GM21390 (cell line): ENCODE measurements around the gene RHBDD2.
"Not testable (repeated sequence)": the region's sequence is repeated elsewhere in the genome, so short reads cannot be mapped to it uniquely, and the experiment has no call there.

Experiments
- ATAC-seq: cut with Tn5 transposase; IDR thresholded peaks from one replicate; pipeline ENCODE4 v1.9.1; 2021; ENCODE audit not compliant: unreplicated experiment

The RHBDD2 gene

GRCh38 chr7:75866114-75866488, 12.7 kb upstream of the RHBDD2 start:
- no peak for ATAC-seq

DNA sequence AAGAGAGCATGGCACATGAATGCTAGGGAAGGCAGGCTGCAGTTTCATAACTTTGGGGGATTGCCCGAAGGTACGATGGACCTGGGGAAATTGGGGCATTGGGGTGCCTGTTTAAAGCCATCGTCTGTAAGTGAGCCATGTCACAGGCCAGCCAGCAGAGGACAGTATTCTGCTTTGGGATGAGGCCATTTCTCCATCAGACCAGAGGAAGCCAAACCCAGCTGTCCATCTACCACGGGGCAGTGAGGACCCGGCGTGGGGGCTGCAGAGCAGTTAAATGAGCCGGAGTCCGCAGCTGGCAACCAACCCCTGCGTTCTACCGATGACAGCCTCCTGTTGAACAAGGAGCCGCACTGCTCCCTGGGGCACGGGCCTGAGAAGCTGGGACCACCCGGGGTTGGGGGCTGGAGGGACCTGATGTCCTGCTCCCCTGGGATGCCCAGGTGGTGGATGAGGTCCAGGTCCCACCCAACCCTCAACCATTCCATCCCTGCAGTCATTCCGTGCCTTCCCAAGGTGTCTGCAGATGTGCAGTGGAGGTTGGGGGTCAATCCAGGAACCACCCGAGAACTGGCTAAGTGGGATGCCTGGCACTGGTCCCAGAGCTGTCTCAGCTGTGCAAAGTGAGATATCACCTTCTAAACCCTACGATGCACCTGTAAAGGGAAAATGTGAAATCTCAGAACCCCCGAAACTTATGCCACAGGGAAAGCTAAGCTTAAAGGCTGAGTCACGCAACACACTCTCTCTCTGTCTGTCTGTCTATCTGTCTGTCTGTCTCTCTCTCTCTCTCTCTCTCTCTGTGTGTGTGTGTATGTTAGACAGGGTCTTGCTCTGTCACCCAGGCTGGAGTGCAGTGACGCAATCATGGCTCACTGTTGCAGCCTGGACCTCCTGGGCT, 12.1 kb upstream of the RHBDD2 start:
- ATAC-seq, result no peak

DNA sequence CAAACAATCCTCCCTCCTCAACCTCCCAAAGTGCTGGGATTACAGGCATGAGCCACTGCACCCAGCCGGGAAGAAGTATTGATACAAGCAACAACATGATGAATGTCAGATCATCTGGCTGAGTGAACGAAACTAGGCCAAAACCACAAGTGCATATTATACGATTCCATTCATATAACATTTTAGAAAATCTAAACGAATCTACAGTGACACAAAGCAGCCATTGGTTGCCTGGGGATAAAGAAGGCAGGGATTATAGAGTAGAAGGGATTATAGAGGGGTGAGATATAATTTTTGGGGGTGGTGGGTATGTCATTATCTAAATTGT, 11.5 kb upstream of the RHBDD2 start:
- ATAC-seq, result no peak

DNA sequence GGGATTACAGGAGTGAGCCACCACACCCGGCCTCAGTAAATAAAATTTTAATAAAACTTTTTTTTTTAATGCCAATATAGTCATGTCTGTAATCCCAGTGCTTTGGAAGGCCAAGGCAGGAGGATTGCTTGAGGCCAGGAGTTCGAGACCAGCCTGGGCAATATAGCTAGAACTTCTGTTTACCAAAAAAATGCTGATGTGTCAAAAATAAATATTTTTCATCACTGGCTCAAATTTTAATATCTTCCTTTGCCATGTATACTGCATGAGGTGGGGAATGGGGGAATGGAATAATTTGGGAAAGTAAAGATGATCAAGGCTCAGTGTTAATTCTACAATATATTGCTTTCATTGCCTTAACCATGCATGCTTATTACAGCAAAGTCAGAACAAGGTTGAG, 10.7 kb upstream of the RHBDD2 start:
- ATAC-seq, result no peak

DNA sequence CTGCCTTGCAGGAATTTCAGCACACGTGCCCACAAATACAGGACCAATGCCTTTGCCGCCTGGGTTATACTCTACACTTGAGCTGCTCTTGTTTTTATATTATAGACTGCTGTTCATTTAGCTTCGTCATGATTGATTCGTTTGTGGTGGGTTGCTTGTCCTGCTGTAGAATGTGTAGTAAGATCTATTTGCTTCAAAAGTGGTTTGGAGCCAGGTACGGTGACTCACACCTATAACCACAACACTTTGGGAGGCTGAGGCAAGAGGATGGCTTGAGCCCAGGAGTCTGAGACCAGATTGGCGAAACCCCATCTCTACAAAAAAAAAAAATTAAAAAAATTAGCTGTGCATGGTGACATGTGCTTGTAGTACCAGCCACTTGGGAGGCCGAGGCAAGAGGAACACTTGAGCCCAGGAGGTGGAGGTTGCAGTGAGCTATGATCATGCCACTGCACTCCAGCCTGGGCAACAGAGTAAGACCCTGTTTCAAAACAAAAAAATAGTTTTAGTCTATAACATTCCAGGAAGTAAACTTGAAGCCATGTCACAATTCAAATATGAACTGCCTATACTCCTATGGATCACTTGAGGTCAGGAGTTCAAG, 9.0 kb upstream of the RHBDD2 start:
- no peak for ATAC-seq

DNA sequence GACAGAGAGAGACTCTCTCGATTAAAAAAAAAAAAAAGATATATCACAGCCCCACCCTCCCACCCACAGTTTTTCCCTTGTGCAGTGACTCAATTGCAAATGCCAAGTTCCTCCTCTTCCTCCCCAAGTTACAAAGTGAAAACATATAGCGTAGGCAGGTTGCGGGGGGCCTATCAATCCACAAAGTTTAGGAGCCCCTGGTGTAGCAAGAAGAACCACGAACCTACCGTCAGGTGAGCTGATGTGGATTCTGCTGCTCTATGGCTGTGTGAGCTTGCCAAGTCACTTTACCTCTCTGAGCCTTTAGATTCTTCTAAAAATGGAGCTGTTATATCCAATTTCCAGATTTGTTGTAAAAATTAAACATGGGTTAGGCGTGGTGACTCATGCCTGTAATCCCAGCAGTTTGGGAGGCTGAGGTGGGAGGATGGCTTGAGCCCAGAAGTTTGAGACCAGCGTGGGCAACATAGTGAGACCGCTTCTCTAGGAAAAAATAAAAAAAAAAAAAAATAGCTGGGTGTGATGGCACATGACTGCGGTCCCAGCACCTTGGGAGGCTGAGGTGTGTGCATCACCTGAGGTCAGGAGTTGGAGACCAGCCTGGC, 8.2 kb upstream of the RHBDD2 start:
- ATAC-seq, result no peak

- ATAC-seq, result no peak
These were observed 6.6 kb upstream of the RHBDD2 start for GRCh38 chr7:75872073-75872782.

DNA sequence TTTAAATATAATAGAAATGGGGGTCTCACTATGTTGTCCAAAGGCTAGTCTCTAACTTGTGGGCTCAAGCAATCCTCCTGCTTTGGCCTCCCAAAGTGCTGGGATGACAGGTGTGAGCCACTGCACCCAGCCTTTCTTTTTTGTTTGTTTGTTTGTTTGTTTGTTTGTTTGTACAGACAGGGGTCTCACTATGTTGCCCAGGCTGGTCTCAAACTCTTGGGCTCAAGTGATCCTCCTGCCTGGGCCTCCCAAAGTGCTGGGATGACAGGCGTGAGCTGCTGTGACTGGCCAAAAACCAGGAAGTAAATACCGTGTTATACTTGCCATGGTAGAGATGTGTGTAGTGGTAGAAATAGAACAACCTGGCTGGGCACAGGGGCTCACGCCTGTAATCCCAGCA, 4.7 kb upstream of the RHBDD2 start:
- ATAC-seq, result not testable (repeated sequence)

DNA sequence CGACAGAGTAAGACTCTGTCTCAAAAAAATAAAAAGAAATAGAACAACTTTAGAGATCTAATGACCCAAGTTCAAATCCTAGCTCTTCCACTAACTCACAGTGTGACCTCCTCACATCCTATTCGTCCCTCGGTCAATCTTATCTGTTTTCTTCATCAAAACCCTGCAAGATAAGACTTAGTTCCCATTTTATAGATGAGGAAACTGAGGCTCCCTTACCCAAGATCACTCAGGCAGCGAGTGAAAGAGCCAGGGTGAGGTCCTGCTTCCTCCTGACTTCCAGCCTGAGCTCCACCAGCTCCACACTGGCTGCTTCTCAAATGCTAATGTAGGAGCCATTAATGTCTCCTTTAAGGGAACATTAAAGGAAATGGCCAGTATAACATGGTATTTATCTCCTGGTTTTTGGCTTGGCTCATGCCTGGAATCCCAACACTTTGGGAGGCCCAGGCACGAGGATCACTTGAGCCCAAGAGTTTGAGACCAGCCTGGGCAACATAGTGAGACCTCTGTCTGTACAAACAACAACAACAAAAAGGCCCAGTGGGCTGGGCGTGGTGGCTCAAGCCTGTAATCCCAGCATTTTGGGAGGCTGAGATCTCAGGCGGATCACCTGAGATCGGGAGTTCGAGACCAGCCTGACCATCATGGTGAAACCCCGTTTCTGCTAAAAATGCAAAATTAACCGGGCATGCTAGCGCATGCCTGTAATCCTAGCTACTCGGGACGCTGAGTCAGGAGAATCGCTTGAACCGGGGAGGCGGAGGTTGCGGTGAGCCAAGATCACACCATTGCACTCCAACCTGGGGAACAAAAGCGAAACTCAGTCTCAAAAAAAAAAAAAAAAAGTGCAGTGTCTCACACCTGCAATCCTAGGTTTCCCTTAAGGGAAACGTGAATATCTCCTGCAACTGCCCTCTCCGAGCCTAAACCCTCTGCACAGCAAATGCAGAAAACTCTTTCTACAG, 3.4 kb upstream of the RHBDD2 start:
- ATAC-seq, result no peak

DNA sequence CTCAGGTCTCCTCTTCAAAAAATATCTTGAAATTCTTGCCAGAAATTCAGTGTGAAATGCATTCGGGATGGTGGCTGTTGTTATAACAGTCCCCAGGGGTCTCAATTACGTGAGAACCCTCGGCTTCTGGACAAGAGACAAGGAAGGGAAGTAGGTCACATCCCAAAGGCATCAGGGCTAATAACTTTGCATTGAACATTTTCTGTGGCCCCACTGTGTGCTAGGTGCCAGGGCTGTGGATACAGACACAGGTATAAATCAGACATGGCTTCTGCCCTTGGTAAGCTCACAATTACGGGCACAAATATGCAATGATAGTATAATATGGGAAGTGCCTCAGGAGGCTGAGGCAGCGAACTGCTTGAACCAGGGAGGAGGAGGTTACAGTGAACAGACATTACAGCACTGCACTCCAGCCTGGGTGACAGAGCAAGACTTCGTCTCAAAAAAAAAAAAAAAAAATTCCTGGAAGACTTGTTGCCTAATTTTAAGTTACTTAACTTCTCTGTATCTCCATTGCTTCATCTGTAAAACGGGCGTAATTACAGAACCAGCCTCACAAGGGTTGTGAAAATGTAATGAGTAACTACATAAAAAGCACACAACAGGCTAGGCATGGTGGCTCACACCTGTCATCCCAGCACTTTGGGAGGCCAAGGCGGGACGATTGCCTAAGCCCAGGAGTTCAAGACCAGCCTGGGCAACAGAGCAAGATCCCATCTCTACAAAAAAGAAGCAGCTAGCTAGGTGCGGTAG, 2.5 kb upstream of the RHBDD2 start:
- no peak for ATAC-seq

GRCh38 chr7:75878312-75878768, 494 bp upstream of the RHBDD2 start:
- peak; percentile 25 for ATAC-seq

DNA sequence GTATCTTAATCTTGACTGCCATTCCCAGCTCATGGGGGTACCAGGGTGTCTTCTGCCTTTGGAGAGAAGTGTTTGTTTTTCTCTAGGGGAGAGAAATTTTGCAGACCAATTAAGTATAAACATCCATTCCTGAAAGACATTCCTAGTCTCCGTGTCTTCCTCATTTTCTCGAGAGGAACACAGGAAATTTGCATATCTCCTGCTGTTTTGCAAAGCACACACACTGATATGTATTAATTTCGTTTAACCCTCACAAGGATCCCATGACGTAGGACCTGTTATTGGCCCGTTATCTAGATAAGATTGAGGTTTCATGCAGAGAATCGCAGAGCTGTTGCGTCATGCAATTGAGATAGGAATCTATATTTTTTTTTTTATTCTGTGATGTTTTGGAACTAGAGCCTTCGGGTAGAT, 944 bp downstream of the RHBDD2 start:
- ATAC-seq, result no peak

DNA sequence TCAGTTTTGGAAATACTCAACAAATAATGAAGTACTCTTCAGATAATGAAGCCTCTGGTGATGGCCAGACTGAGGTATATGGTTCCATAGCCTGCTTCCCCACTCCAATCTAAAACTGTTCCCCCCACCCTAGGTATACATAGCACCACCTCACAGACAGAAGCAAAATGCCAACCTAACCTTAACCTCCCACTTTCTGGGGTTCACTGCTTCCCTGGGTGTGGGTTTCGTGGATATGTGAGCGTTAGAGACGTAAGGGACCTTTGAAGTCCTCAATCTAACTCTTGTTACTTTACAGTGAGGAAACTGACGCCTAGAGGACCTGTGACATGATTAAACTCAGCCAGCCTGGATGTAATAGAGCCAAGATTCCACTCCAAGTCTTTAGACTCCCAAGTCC, 1.4 kb downstream of the RHBDD2 start:
- no peak for ATAC-seq

DNA sequence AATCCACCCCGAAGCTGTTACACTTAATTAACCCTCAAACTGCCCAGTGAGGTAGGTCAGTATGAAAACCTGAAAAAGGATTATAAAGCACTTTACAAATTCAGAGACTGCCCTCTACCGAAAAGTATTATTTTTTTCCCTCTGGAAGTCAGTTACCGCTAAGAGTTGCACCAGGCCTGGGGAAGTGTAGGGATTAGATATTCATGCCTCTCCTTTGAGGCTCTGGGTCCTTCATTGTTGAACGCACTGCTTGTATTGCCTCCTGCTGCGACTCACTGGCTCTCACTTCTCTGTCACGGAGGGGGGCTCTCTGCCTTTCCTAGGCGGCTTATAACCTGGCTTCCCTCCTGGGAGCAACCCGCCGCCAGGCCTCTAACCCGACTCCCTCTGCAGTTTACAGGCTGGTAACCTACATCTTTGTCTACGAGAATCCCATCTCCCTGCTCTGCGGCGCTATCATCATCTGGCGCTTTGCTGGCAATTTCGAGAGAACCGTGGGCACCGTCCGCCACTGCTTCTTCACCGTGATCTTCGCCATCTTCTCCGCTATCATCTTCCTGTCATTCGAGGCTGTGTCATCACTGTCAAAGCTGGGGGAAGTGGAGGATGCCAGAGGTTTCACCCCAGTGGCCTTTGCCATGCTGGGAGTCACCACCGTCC, 2.7 kb downstream of the RHBDD2 start:
- ATAC-seq, result no peak

DNA sequence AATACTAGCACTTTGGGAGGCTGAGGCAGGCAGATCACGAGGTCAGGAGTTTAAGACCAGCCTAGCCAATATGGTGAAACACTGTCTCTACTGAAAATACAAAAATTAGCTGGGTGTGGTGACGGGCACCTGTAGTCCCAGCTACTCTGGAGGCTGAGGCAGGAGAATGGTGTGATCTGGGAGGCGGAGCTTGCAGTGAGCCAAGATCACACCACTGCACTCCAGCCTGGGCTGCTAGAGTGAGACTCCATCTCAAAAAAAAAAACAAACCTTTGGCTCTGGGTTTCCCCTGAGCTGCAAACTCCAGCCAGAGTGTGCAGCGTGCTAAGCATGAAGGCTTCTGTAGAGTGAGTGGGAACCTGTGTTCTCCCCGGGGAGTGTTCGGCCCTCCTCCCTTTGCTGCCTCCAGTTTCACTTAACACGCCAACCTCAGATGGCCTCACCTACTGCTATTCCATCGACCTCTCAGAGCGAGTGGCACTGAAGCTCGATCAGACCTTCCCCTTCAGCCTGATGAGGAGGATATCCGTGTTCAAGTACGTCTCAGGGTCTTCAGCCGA, 4.5 kb downstream of the RHBDD2 start:
- not testable (repeated sequence) for ATAC-seq

DNA sequence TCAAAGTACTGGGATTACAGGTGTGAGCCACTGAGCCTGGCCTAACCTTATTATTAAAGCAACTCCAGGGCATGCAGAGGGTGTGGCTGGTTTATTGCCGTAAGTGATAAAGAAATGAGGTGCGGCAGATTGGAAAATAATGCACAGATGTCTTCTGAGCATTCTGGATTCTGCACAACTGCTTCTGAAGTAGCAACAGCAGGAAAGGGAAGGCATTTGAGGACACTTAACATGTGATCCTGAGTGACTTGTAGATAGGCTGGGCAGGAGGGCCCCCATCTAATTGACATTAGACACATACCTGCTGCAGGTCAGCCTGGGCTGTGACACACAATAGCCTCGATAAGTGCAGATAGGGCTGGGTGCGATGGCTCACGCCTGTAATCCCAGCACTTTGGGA, 5.6 kb downstream of the RHBDD2 start:
- ATAC-seq, result no peak

DNA sequence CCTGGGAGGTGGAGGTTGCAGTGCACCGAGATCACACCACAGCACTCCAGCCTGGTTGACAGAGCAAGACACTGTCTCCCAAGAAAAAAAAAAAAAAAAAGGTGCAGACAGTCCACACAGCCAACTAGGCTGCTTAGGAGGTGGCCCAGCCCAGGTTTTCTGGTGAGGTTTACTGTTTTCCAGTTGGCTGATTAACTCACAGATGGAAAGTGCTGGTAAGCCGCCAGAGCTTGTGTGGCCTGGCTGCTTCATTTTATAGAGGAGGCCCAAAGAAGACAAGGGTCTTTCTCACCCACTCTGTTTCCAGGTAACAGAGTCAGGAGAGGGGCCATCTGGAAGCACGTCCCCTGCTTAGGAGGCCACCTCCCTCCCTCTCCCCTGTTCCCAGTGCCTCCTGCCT, 6.2 kb downstream of the RHBDD2 start:
- no peak for ATAC-seq

- no peak for ATAC-seq
These were observed 9.0 kb downstream of the RHBDD2 start for GRCh38 chr7:75887669-75888369.
